ENCODE results near the gene CASP5. TPM values are rescaled to one million over a fixed set of nuclear protein-coding genes. Genes with fewer than 3 reads are reported as not detected.

Gene CASP5
- total and polyA plus RNA-seq, 2 of the 4 experiments (the other 2 are of a cell fraction) = not detected

- no peaks in the 10 kb centered on the region for H3K79me1 ChIP-seq (ENCODE audit: low read depth in 1 of 2, low read length in 2 of 2)
- no peaks in the 10 kb centered on the region for H3K27me3 ChIP-seq (ENCODE audit: control insufficient read depth, insufficient read depth, low read length)
- intact Hi-C loops (cut with micrococcal nuclease) = no loop called here
- H3K14ac ChIP-seq (replicated peaks; ENCODE audit: low read depth, low read length) = no peak overlapping the region
- no peak overlapping the region for H3K56ac ChIP-seq (ENCODE audit: extremely low read depth, insufficient read depth, low read length)
- no peak overlapping the region for H2BK5ac ChIP-seq (ENCODE audit: low read depth, low read length, poor library complexity, severe bottlenecking)
- no peaks in the 10 kb centered on the region for H4K20me1 ChIP-seq (ENCODE audit: insufficient read depth, low read length)
- no peak overlapping the region; the same call in 1 of the 2 replicates for H4K91ac ChIP-seq (ENCODE audit: insufficient read depth, low read depth, low read length)
- ATAC-seq (ENCODE audit: low read depth) = no peak
- BruUV-seq (replicated peaks) = no TSS peak
- no peaks in the 10 kb centered on the region for H3K9me3 ChIP-seq (ENCODE audit: control insufficient read depth, insufficient read depth, low read length)
- H2BK20ac ChIP-seq (ENCODE audit: low read depth, low read length) = no peak overlapping the region
- no peak overlapping the region for H3K18ac ChIP-seq (ENCODE audit: low read depth, low read length)
- no peaks in the 10 kb centered on the region for H3K36me3 ChIP-seq (ENCODE audit: control insufficient read depth, insufficient read depth, low read length)
- no peak overlapping the region for H4K8ac ChIP-seq (ENCODE audit: low read depth in 2 of 2, low read length in 2 of 2)
- no peaks in the 10 kb centered on the region; the same call in 1 of the 2 replicates for H3K9me1 ChIP-seq (ENCODE audit: insufficient read depth, low read length)
- H2AFZ ChIP-seq (replicated peaks; ENCODE audit: low read length, poor library complexity) = no peak overlapping the region
- no peak overlapping the region for H3K23ac ChIP-seq (ENCODE audit: low read depth, low read length)
- dilution Hi-C loops (cut with HindIII; ENCODE audit: low sequenced_read_pairs, unreplicated experiment) = no loop called here
- H4K5ac ChIP-seq (ENCODE audit: low read depth, low read length) = no peak overlapping the region
- H2BK120ac ChIP-seq (ENCODE audit: low read depth, low read length) = no peak overlapping the region
- H3K4me1 ChIP-seq (ENCODE audit: control insufficient read depth, insufficient read depth, low read length) = peaks cover 3% of the 10 kb centered on the region
- ChIA-PET CTCF (interaction anchor here (0.8 kb wide), 1 partner anchor 389 kb away, joined by 3 read pairs; no protein-coding TSS in a partner anchor), POLR2A (ENCODE audit: unreplicated experiment) (no interaction called here)
- no peak overlapping the region for H3K4me2 ChIP-seq (ENCODE audit: low read depth, low read length)
- in situ Hi-C loops (cut with MboI; ENCODE audit: low sequenced_read_pairs) = no loop called here
- TF ChIP-seq ELK1 (IDR thresholded peaks at IDR 0.05; ENCODE audit: borderline replicate concordance, low read depth, low read length) (no peak), MAFK (IDR thresholded peaks at IDR 0.05; ENCODE audit: low read depth, low read length) (peak; percentile 86), BHLHE40 (IDR thresholded peaks at IDR 0.05; ENCODE audit: low read depth, low read length) (no peak), CTCF (conservative IDR thresholded peaks at IDR 0.05; ENCODE audit: low read depth, low read length) (no peak), CEBPB (IDR thresholded peaks at IDR 0.05; ENCODE audit: low read depth, low read length) (no peak)
- no peak for DNase-seq
- no peak overlapping the region for H2AK5ac ChIP-seq (ENCODE audit: low read depth, low read length)
- no peak overlapping the region for H2BK15ac ChIP-seq (ENCODE audit: low read depth, low read length)
- H3K9ac ChIP-seq (ENCODE audit: low read depth, low read length) = no peak overlapping the region
- WGBS, 2 experiments (ENCODE audit: extremely low coverage in 2 of 2, insufficient read length in 1 of 2) = no CpG with 5 or more reads among the region's 2 CpGs
- H2AK9ac ChIP-seq (replicated peaks; ENCODE audit: low read depth, low read length, poor library complexity) = no peak overlapping the region
- no peak overlapping the region for H3K4me3 ChIP-seq (ENCODE audit: insufficient read depth, low read depth, low read length)
- H3K4ac ChIP-seq (ENCODE audit: low read depth, low read length) = no peak overlapping the region
- H3K27ac ChIP-seq (ENCODE audit: insufficient read depth, low read length) = no peak overlapping the region
Measured at GRCh38 chr11:105003151-105003550, 19.8 kb downstream of the CASP5 start.

Data from IMR-90 (cell line).